A673 (cell line): ENCODE data around the gene UNK. TPM values are rescaled to one million over a fixed set of nuclear protein-coding genes. Genes with fewer than 3 reads are reported as not detected.

Experiments
- BruUV-seq: library from RNA; stranded (reverse); fragments of 400-500 nt; replicated peaks from 2 replicates; lab custom pipeline; 2021; lab: Mats Ljungman, UMichigan
- CTCF ChIA-PET: fragments of 300-600 bp; sonication (Branson Sonifier 250); formaldehyde crosslinking; loops from one replicate; lab custom pipeline; 2022; ENCODE audit warnings: antibody characterized with exemption; lab: Charles Lee
- POLR2A ChIA-PET: fragments of 300-600 bp; sonication (Branson Sonifier 250); formaldehyde crosslinking; loops from one replicate; lab custom pipeline; 2022; ENCODE audit warnings: antibody characterized with exemption; ENCODE audit not compliant: low non-redundant PET; lab: Charles Lee
- DNase-seq: peaks from one replicate; pipeline ENCODE4 v3.0.0-alpha.2; 2015; ENCODE audit warnings: low spot score
- H3K27ac ChIP-seq: fragments of 200-600 bp; sonication (generic); 2 replicates; pipeline ENCODE4 v1.5.1; 2016; ENCODE audit warnings: mixed run types, low read depth, mild to moderate bottlenecking, mixed read lengths, antibody characterized with exemption, low read length; ENCODE audit not compliant: poor library complexity, severe bottlenecking
- H3K27me3 ChIP-seq: fragments of 200-600 bp; sonication (generic); replicated peaks from 2 replicates; pipeline ENCODE4 v1.6.1; 2017; ENCODE audit warnings: mixed run types, low read depth, mild to moderate bottlenecking, mixed read lengths, antibody characterized with exemption, low read length; ENCODE audit not compliant: insufficient read depth, poor library complexity
- H3K36me3 ChIP-seq: fragments of 200-600 bp; sonication (generic); 2 replicates; pipeline ENCODE4 v1.6.1; 2016; ENCODE audit warnings: mixed run types, mild to moderate bottlenecking, mixed read lengths, antibody characterized with exemption, low read length; ENCODE audit not compliant: insufficient read depth, poor library complexity, severe bottlenecking
- H3K4me1 ChIP-seq: fragments of 200-600 bp; sonication (generic); 2 replicates; pipeline ENCODE4 v1.6.1; 2017; ENCODE audit warnings: mixed run types, mild to moderate bottlenecking, mixed read lengths, antibody characterized with exemption, low read length; ENCODE audit not compliant: insufficient read depth, poor library complexity, severe bottlenecking
- H3K4me3 ChIP-seq: fragments of 200-600 bp; sonication (generic); 2 replicates; pipeline ENCODE4 v1.5.1; 2016; ENCODE audit warnings: low read depth, mixed run types, mild to moderate bottlenecking, mixed read lengths, low read length; ENCODE audit not compliant: poor library complexity, severe bottlenecking
- H3K9me3 ChIP-seq: fragments of 200-600 bp; sonication (generic); 2 replicates; pipeline ENCODE4 v1.6.1; 2016; ENCODE audit warnings: mixed run types, low read depth, mild to moderate bottlenecking, mixed read lengths, antibody characterized with exemption, low read length; ENCODE audit not compliant: poor library complexity, severe bottlenecking
- EZH2 ChIP-seq: fragments of 200-600 bp; sonication (generic); IDR thresholded peaks from 2 replicates; pipeline ENCODE4 v1.6.1; 2017; ENCODE audit warnings: borderline replicate concordance, low read depth, mild to moderate bottlenecking, mixed read lengths, antibody characterized with exemption, low read length; ENCODE audit not compliant: poor library complexity, severe bottlenecking
- intact Hi-C: fragments of 100-400 bp; cut with micrococcal nuclease; formaldehyde crosslinking; loops from one replicate; pipeline ENCODE4 v1.10.0; 2022; ENCODE audit not compliant: unreplicated experiment
- total RNA-seq: library from RNA; stranded (reverse); gene quantifications from 2 replicates; pipeline ENCODE4 v1.2.3, GENCODE V29; 2021
- TF ChIP-seq, protein P1 (sequence below): fragments of 300-800, 200-600 bp; sonication (generic); conservative IDR thresholded peaks from 2 replicates; pipeline ENCODE4 v1.5.1; 2017; ENCODE audit warnings: low read depth, mild to moderate bottlenecking, antibody characterized with exemption, low read length, moderate library complexity, mixed read lengths

Gene UNK
- total RNA-seq, 1 experiment from 2014 or later, result 53.2 TPM

DNA sequence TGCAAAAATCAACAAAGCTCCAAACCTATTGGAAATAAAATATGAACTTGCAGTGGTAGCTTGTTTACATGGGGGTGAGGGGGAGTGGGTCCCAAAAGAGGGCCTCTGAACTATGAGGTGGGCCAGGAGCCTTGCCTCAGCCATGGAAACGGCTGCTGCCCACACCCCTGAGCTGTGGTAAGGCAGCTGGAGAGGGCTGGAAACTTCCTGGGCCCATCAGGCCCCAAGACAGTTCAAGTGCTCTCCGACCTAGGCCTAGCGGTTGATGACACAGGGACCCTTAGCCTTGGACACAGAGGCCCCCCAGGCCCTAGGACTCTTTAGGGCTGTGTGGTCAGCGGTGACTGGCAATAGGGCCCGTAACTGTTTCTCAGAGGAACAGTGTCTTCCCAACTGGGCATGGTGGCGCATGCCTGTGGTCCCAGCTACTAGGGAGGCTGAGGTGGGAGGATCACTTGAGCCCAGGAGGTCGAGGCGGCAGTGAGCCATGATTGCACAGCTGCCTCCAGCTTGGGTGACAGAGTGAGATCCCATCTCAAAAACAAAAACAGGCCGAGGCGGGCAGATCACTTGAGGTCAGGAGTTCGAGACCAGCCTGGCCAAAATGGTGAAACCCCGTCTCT is 41.3 kb downstream of the UNK start:
- CTCF ChIA-PET, result interaction anchor here (0.6 kb wide), 1 partner anchor 1670 kb away, joined by 3 read pairs; no protein-coding TSS in a partner anchor

DNA sequence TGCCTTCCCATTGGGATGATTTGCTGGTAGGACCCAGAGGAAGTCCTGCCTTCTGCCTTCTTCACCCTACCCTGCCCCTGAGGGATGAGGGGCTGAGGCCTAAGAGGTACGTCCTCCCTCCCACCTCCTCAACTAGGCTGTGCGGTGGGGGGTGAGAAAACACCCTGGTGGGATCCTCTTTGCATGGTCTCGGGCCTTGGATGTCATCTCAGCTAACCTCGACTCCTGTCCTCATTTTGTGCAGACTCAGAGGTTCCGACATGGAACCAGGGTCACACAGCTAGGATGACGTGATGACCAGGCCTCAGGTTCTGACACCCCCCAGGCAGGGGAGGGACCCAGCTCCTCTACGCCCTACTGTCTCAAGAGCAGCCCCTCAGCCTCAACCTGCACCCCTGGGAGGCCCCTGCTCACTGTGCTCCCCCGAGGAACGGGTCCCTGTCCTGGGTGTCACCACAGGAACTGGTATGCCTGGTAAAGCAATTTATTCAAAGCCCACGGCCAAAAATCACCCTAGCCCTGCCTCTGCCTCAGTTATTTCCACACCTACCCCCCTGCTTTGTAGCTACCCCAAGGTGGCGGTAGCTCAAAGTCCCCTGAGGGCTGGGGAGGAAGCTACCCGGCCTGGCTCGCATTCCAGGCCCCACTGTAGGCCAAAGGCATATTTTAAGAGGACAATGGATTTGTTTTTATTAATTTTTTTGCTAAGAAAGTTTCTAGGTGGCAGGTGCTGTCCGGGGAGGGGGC is 42.1 kb downstream of the UNK start:
- Histone ChIP-seq H3K27me3 (no peaks in the 10 kb centered on the region), H3K4me1 (peaks cover 11% of the 10 kb centered on the region), H3K27ac (peak overlapping the region; percentile 68), H3K36me3 (peaks cover 25% of the 10 kb centered on the region), H3K4me3 (no peak overlapping the region), H3K9me3 (no peaks in the 10 kb centered on the region)
- ChIA-PET POLR2A (no interaction called here), CTCF (interaction anchor here (0.7 to 0.8 kb wide), 2 partner anchors 41 to 73 kb away, joined by 3 read pairs; no protein-coding TSS in a partner anchor)
- no TSS peak for BruUV-seq
- intact Hi-C loops, result loop anchor here (1.0 kb wide), 1 partner anchor 45 kb away; no protein-coding TSS in a partner anchor
- no peak for DNase-seq
- no peak for TF ChIP-seq EZH2
- TF ChIP-seq, protein P1, sequence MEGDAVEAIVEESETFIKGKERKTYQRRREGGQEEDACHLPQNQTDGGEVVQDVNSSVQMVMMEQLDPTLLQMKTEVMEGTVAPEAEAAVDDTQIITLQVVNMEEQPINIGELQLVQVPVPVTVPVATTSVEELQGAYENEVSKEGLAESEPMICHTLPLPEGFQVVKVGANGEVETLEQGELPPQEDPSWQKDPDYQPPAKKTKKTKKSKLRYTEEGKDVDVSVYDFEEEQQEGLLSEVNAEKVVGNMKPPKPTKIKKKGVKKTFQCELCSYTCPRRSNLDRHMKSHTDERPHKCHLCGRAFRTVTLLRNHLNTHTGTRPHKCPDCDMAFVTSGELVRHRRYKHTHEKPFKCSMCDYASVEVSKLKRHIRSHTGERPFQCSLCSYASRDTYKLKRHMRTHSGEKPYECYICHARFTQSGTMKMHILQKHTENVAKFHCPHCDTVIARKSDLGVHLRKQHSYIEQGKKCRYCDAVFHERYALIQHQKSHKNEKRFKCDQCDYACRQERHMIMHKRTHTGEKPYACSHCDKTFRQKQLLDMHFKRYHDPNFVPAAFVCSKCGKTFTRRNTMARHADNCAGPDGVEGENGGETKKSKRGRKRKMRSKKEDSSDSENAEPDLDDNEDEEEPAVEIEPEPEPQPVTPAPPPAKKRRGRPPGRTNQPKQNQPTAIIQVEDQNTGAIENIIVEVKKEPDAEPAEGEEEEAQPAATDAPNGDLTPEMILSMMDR, result no peak

More for the DNA sequence above, 41.3 kb downstream of the UNK start:
- H3K9me3 ChIP-seq, result no peaks in the 10 kb centered on the region
- no peak overlapping the region for H3K4me3 ChIP-seq
- no peak overlapping the region for H3K27ac ChIP-seq
- no peak for TF ChIP-seq EZH2
- TF ChIP-seq, protein P1, result no peak
- no peaks in the 10 kb centered on the region for H3K27me3 ChIP-seq
- intact Hi-C loops, result no loop called here
- peaks cover 25% of the 10 kb centered on the region for H3K36me3 ChIP-seq
- POLR2A ChIA-PET, result no interaction called here
- H3K4me1 ChIP-seq, result peaks cover 11% of the 10 kb centered on the region
- DNase-seq, result no peak
- no TSS peak for BruUV-seq

GRCh38 chr17:75827308-75828075 is 42.9 kb downstream of the UNK start:
- peak; percentile 86 for DNase-seq
- BruUV-seq, result no TSS peak
- Histone ChIP-seq H3K27me3 (no peaks in the 10 kb centered on the region), H3K36me3 (peaks cover 22% of the 10 kb centered on the region), H3K4me3 (peak overlapping the region; percentile 38), H3K27ac (peak overlapping the region; percentile 68), H3K9me3 (no peaks in the 10 kb centered on the region), H3K4me1 (peaks cover 11% of the 10 kb centered on the region)
- CTCF ChIA-PET, result interaction anchor here (0.5 to 0.8 kb wide), 3 partner anchors 14 to 74 kb away, joined by 3 to 4 read pairs (median 3); no protein-coding TSS in a partner anchor
- POLR2A ChIA-PET, result no interaction called here
- intact Hi-C loops, result loop anchor here (1.0 kb wide), 1 partner anchor 46 kb away; no protein-coding TSS in a partner anchor
- TF ChIP-seq, protein P1, result peak; percentile 89
- no peak for TF ChIP-seq EZH2
